Colonic mucosa (tissue), 4 donors: Measurements from ENCODE around the gene PHF21B. TPM values are rescaled to one million over a fixed set of nuclear protein-coding genes. Genes with fewer than 3 reads are reported as not detected.

Source experiments
- DNase-seq: peaks from one replicate; pipeline ENCODE4 v3.0.0-alpha.2; 2020
- H3K27ac ChIP-seq: fragments of 200-600 bp; one replicate; pipeline ENCODE4 v1.8.0; 2021
- H3K27me3 ChIP-seq: fragments of 200-600 bp; one replicate; pipeline ENCODE4 v1.8.0; 2021
- H3K36me3 ChIP-seq: fragments of 200-600 bp; one replicate; pipeline ENCODE4 v1.8.0; 2021
- H3K4me1 ChIP-seq: fragments of 200-600 bp; one replicate; pipeline ENCODE4 v1.8.0; 2021; ENCODE audit warnings: mild to moderate bottlenecking
- H3K4me3 ChIP-seq: fragments of 200-600 bp; one replicate; pipeline ENCODE4 v1.8.0; 2021
- H3K9ac ChIP-seq, 2 donors: one replicate each; pipeline ENCODE4 v1.7.0; 2013; ENCODE audit warnings: control low read depth in 2 of 2, low read depth in 2 of 2, low read length in 2 of 2
- H3K9me3 ChIP-seq: fragments of 200-600 bp; one replicate; pipeline ENCODE4 v1.8.0; 2021
- CTCF ChIP-seq: fragments of 200-600 bp; IDR thresholded peaks from one replicate; pipeline ENCODE4 v1.8.0; 2022; ENCODE audit warnings: antibody characterized with exemption, mild to moderate bottlenecking
- intact Hi-C: fragments of 100-400 bp; cut with DNase I; formaldehyde crosslinking; loops from one replicate; pipeline ENCODE4 v1.14.1; 2022
- total RNA-seq, 2 donors: library from RNA; stranded (reverse); fragmentation: NEBNext Ultra II Directional in 1 of 2; extraction: Animal tissue kit (Norgen Biotek cat#: 25700) in 1 of 2; gene quantifications; one replicate each; pipeline ENCODE4 v1.2.1, GENCODE V29; 2021
- donor health status: healthy.
- donor health status: DM: no; HTN: no; CAD: no.
- donor health status: DM: no; HTN: no; CAD: no.

PHF21B gene
- total RNA-seq, 2 donors from 2014 or later, result not detected

GRCh38 chr22:44983878-44984482 lies 25.8 kb downstream of the PHF21B start:
- no peak for DNase-seq
- no peaks in the 10 kb centered on the region for H3K27me3 ChIP-seq
- no peaks in the 10 kb centered on the region for H3K36me3 ChIP-seq
- H3K9me3 ChIP-seq, result no peaks in the 10 kb centered on the region
- H3K4me1 ChIP-seq, result no peaks in the 10 kb centered on the region
- no peak overlapping the region for H3K9ac ChIP-seq
- no peak overlapping the region for H3K4me3 ChIP-seq
- intact Hi-C loops, result no loop called here
- H3K27ac ChIP-seq, result no peak overlapping the region
- no peak for TF ChIP-seq CTCF

- no peak overlapping the region for H3K9ac ChIP-seq
- no peaks in the 10 kb centered on the region for H3K9me3 ChIP-seq
- H3K27ac ChIP-seq, result no peak overlapping the region
- intact Hi-C loops, result no loop called here
- DNase-seq, result no peak
- H3K4me1 ChIP-seq, result no peaks in the 10 kb centered on the region
- no peak overlapping the region for H3K4me3 ChIP-seq
- H3K36me3 ChIP-seq, result no peaks in the 10 kb centered on the region
- H3K27me3 ChIP-seq, result no peaks in the 10 kb centered on the region
- TF ChIP-seq CTCF, result no peak
Observed at GRCh38 chr22:44982445-44982844, 27.4 kb downstream of the PHF21B start.

- H3K27me3 ChIP-seq, result no peaks in the 10 kb centered on the region
- H3K4me1 ChIP-seq, result no peaks in the 10 kb centered on the region
- intact Hi-C loops, result no loop called here
- no peak for TF ChIP-seq CTCF
- H3K27ac ChIP-seq, result no peak overlapping the region
- H3K9ac ChIP-seq, result no peak overlapping the region
- no peaks in the 10 kb centered on the region for H3K36me3 ChIP-seq
- no peak overlapping the region for H3K4me3 ChIP-seq
- no peaks in the 10 kb centered on the region for H3K9me3 ChIP-seq
- no peak for DNase-seq
Observed at GRCh38 chr22:44981857-44982256, 27.9 kb downstream of the PHF21B start.

- H3K27ac ChIP-seq, result no peak overlapping the region
- H3K36me3 ChIP-seq, result no peaks in the 10 kb centered on the region
- H3K9me3 ChIP-seq, result no peaks in the 10 kb centered on the region
- H3K4me3 ChIP-seq, result no peak overlapping the region
- TF ChIP-seq CTCF, result no peak
- DNase-seq, result no peak
- H3K4me1 ChIP-seq, result no peaks in the 10 kb centered on the region
- no peaks in the 10 kb centered on the region for H3K27me3 ChIP-seq
- intact Hi-C loops, result no loop called here
- no peak overlapping the region for H3K9ac ChIP-seq
Observed at GRCh38 chr22:44979154-44979553, 30.7 kb downstream of the PHF21B start.

- H3K9ac ChIP-seq, result no peak overlapping the region
- intact Hi-C loops, result loop anchor here (2.0 kb wide), 1 partner anchor 121 kb away; no protein-coding TSS in a partner anchor
- no peak overlapping the region for H3K4me3 ChIP-seq
- no peaks in the 10 kb centered on the region for H3K36me3 ChIP-seq
- TF ChIP-seq CTCF, result peak; percentile 70
- H3K9me3 ChIP-seq, result no peaks in the 10 kb centered on the region
- H3K4me1 ChIP-seq, result no peaks in the 10 kb centered on the region
- no peak overlapping the region for H3K27ac ChIP-seq
- DNase-seq, result peak; percentile 80
- H3K27me3 ChIP-seq, result no peaks in the 10 kb centered on the region
Observed at GRCh38 chr22:44975427-44976262, 34.2 kb downstream of the PHF21B start.
